Liver (tissue), 3 donors: ENCODE measurements around the gene GRID1.
A peak's percentile ranks its signal among the peaks of the same experiment; 100 is the strongest.

Experiments used
- EGR1 ChIP-seq, 2 donors: IDR thresholded peaks; 2 replicates each; pipeline ENCODE4 v1.6.1; 2016 to 2018; ENCODE audit warnings: antibody characterized with exemption in 2 of 2, low read depth in 2 of 2
- FOXA1 ChIP-seq: IDR thresholded peaks from 2 replicates; pipeline ENCODE4 v1.6.1; 2016; ENCODE audit warnings: antibody characterized with exemption
- GABPA ChIP-seq, 2 donors: IDR thresholded peaks in 1 of 2; conservative IDR thresholded peaks in 1 of 2; 2 replicates each; pipeline ENCODE4 v1.6.1; 2016; ENCODE audit warnings: antibody characterized with exemption in 2 of 2, mild to moderate bottlenecking in 1 of 2, moderate library complexity in 1 of 2
- JUND ChIP-seq, 2 donors: IDR thresholded peaks; 2 replicates each; pipeline ENCODE4 v1.6.1; 2016; ENCODE audit warnings: antibody characterized with exemption in 2 of 2
- RAD21 ChIP-seq, 2 donors: IDR thresholded peaks; 2 replicates each; pipeline ENCODE4 v1.6.1; 2016; ENCODE audit warnings: antibody characterized with exemption in 2 of 2, mild to moderate bottlenecking in 2 of 2
- SP1 ChIP-seq: IDR thresholded peaks from 2 replicates; pipeline ENCODE4 v1.6.1; 2018; ENCODE audit warnings: antibody characterized with exemption, mild to moderate bottlenecking
- YY1 ChIP-seq: IDR thresholded peaks from 2 replicates; pipeline ENCODE4 v1.6.1; 2016; ENCODE audit warnings: antibody characterized with exemption, mild to moderate bottlenecking
- TF ChIP-seq, protein P1 (sequence below): fragments of 150-350 bp; IDR thresholded peaks from 2 replicates; pipeline ENCODE4 v1.5.1; 2017; ENCODE audit warnings: improper control_type of control experiment, low read depth, low read length; ENCODE audit not compliant: missing input control
- TF ChIP-seq, protein P2 (sequence below): IDR thresholded peaks from 2 replicates; pipeline ENCODE4 v1.6.1; 2016; ENCODE audit warnings: antibody characterized with exemption, mild to moderate bottlenecking
- TF ChIP-seq, protein P3 (sequence below): IDR thresholded peaks from 2 replicates; pipeline ENCODE4 v1.6.1; 2016; ENCODE audit warnings: antibody characterized with exemption
- TF ChIP-seq, protein P4 (sequence below): IDR thresholded peaks from 2 replicates; pipeline ENCODE4 v1.6.1; 2016; ENCODE audit warnings: antibody characterized with exemption
- donor health status: healthy.
- donor health status: healthy.

DNA sequence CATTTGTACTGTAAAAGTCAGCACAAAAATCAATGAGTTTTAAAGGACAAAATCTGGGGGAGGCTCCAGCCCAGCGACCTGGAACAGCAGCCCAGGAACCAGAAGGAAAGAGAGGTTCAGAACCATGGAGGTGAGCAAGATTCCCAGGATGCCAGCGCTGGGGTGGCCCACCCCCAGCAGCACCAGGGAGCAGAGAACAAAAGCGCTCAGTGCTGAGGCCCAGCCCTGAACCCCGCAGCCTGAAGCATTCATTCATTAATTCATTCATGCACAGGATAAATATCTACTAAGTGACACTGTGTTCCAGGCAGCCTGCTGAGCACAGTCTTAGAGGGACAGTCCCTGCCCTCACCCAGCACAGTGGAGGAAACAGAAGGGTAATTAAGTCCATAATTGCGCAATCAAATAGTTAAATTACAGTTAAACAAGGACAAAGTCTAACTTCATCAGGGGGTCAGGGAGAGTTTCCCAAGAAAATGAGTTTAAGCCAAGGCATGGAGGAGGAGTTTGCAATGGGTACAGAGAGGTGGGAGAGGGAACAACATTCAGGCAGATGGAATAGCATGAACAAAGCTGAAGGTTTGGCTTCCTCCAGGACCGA, 202.3 kb downstream of the GRID1 start:
- TF ChIP-seq, protein P1, sequence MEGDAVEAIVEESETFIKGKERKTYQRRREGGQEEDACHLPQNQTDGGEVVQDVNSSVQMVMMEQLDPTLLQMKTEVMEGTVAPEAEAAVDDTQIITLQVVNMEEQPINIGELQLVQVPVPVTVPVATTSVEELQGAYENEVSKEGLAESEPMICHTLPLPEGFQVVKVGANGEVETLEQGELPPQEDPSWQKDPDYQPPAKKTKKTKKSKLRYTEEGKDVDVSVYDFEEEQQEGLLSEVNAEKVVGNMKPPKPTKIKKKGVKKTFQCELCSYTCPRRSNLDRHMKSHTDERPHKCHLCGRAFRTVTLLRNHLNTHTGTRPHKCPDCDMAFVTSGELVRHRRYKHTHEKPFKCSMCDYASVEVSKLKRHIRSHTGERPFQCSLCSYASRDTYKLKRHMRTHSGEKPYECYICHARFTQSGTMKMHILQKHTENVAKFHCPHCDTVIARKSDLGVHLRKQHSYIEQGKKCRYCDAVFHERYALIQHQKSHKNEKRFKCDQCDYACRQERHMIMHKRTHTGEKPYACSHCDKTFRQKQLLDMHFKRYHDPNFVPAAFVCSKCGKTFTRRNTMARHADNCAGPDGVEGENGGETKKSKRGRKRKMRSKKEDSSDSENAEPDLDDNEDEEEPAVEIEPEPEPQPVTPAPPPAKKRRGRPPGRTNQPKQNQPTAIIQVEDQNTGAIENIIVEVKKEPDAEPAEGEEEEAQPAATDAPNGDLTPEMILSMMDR, result no peak
- TF ChIP-seq, protein P2, sequence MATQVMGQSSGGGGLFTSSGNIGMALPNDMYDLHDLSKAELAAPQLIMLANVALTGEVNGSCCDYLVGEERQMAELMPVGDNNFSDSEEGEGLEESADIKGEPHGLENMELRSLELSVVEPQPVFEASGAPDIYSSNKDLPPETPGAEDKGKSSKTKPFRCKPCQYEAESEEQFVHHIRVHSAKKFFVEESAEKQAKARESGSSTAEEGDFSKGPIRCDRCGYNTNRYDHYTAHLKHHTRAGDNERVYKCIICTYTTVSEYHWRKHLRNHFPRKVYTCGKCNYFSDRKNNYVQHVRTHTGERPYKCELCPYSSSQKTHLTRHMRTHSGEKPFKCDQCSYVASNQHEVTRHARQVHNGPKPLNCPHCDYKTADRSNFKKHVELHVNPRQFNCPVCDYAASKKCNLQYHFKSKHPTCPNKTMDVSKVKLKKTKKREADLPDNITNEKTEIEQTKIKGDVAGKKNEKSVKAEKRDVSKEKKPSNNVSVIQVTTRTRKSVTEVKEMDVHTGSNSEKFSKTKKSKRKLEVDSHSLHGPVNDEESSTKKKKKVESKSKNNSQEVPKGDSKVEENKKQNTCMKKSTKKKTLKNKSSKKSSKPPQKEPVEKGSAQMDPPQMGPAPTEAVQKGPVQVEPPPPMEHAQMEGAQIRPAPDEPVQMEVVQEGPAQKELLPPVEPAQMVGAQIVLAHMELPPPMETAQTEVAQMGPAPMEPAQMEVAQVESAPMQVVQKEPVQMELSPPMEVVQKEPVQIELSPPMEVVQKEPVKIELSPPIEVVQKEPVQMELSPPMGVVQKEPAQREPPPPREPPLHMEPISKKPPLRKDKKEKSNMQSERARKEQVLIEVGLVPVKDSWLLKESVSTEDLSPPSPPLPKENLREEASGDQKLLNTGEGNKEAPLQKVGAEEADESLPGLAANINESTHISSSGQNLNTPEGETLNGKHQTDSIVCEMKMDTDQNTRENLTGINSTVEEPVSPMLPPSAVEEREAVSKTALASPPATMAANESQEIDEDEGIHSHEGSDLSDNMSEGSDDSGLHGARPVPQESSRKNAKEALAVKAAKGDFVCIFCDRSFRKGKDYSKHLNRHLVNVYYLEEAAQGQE, result no peak
- TF ChIP-seq, protein P3, sequence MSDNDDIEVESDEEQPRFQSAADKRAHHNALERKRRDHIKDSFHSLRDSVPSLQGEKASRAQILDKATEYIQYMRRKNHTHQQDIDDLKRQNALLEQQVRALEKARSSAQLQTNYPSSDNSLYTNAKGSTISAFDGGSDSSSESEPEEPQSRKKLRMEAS, result no peak
- TF ChIP-seq RAD21 (IDR thresholded peaks at IDR 0.05) (peak in 1 of 2 donors; percentile 22), GABPA (IDR thresholded peaks at IDR 0.05 in 1 of 2, conservative IDR thresholded peaks at IDR 0.05 in 1 of 2) (no peak), JUND (IDR thresholded peaks at IDR 0.05) (peak in 1 of 2 donors; percentile 35), SP1 (peak; percentile 56), FOXA1 (no peak), EGR1 (IDR thresholded peaks at IDR 0.05; ENCODE audit: low read depth in 2 of 2) (no peak), YY1 (peak; percentile 38)
- TF ChIP-seq, protein P4, sequence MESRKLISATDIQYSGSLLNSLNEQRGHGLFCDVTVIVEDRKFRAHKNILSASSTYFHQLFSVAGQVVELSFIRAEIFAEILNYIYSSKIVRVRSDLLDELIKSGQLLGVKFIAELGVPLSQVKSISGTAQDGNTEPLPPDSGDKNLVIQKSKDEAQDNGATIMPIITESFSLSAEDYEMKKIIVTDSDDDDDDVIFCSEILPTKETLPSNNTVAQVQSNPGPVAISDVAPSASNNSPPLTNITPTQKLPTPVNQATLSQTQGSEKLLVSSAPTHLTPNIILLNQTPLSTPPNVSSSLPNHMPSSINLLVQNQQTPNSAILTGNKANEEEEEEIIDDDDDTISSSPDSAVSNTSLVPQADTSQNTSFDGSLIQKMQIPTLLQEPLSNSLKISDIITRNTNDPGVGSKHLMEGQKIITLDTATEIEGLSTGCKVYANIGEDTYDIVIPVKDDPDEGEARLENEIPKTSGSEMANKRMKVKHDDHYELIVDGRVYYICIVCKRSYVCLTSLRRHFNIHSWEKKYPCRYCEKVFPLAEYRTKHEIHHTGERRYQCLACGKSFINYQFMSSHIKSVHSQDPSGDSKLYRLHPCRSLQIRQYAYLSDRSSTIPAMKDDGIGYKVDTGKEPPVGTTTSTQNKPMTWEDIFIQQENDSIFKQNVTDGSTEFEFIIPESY, result no peak
